GM19239 (cell line): Measurements from ENCODE around the gene PEX14.

ENCODE experiments used
- DNase-seq: peaks from one replicate; pipeline ENCODE4 v3.0.0; 2011; ENCODE audit warnings: low spot score; ENCODE audit not compliant: insufficient read length
- FAIRE-seq: peaks from 2 replicates; lab custom pipeline; 2011; peaks lifted over from hg19 to GRCh38; lab: Jason Lieb, UNC

The PEX14 gene

DNA sequence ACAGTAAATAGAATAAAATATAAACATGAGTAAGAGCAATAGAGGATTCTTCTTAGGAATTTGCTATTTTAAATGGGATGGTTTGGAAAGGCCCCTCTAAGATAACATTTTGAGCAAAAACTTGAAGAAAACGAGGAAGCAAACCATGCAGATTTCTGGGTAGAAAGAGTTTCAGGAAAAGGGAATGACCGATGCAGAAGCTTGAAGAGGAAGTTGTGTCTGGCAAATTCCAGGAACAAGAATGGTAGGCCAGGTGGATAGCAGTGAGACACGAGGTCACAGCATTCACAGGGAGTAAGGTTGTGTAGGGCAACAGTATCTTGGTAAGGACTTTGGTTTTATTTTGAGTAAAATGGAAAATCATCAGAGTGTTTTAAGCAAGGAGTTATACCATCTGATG, 108.9 kb downstream of the PEX14 start:
- FAIRE-seq (no peak), DNase-seq (no peak)

DNA sequence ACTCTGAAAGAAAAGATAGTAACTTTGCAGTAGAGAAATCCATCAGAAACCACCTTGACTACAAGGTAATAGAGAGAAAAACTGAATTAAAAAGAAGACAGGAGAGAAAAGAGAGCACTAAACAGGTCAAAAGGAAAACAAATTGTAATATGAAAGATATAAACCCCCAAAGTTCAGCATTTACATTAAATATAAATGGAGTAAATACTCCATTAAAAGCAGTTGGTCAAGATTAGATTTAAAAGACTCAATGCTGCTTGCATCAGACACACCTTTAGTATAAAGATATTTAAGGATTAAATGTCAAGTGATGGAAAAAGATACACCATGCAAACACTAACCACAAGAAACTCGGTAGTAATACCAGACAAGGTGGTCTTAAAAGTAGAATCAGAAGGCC, 110.5 kb downstream of the PEX14 start:
- FAIRE-seq (no peak), DNase-seq (no peak)

DNA sequence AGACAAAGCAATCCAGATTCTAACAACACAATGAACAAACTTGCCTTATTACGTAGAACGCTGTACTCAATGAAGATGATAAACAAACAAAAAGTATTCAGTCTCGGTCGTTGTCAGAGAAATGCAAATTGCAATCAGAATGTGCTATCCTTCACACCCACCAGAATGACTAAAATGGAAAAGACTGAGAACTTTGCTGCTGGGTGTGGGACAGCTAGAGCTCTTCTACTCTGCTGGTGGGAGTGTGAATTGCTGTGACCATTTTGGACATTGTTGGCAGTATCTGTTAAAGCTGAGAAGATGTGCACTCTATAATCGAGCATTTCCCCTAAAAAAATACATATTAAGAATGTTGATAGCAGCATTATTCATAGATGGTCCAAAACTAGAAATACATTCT, 111.4 kb downstream of the PEX14 start:
- DNase-seq = no peak
- FAIRE-seq = peak; percentile 31

DNA sequence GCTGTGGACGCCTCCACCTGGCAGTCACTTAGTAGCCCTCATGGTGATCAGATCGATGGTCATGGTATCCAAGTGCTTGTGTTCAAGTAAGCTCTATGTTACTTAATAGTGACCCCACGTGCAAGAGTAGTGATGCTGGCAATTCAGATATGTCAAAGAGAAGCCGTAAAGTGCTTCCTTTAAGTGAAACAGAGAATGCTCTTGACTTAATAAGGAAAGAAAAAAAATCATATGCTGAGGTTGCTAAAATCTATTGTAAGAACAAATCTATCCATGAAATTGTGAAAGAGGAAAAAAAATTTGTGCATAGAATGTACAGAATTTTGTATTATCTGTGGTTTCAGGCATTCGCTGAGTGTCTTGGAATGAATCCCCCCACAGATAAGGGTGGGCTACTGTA, 113.9 kb downstream of the PEX14 start:
- DNase-seq (no peak), FAIRE-seq (no peak)

DNA sequence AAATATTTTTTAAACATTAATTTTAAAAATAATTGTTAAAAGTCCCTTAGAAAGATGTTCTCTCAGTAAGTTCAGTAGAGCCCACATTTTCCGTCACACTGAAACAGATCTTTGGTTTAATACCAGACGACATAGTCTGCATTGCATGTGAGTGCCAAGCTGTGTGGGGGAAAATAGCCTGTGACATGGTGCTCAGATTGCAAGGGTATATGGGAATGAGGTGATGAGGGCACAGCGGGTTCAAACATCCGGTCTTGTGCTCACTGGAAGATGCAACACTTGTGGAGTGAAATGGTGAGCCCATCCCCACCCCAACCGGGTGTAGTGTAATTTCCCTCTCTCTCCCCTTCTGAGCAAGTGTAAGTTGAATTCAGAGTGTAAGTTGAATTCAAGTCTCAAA, 114.3 kb downstream of the PEX14 start:
- FAIRE-seq (no peak), DNase-seq (no peak)

DNA sequence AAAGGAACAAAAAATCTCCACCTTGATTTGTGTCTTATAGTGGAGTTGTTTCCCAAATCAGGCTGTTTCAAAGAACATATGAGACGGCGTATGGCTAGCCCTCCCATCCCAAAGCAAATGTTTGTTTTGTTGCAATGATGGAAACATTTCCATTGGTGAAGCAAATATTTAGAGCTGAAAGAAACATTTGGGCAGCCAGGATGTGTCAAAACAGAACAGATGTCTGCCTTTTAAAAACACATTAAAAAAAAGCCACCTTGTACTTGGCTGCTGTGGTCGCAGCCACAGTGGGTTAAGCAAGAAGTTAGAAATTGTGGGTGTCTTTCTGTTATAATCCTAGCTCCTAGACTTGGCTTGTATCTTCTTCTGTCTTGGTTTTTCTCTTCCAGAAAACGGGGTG, 116.3 kb downstream of the PEX14 start:
- FAIRE-seq (no peak), DNase-seq (no peak)

DNA sequence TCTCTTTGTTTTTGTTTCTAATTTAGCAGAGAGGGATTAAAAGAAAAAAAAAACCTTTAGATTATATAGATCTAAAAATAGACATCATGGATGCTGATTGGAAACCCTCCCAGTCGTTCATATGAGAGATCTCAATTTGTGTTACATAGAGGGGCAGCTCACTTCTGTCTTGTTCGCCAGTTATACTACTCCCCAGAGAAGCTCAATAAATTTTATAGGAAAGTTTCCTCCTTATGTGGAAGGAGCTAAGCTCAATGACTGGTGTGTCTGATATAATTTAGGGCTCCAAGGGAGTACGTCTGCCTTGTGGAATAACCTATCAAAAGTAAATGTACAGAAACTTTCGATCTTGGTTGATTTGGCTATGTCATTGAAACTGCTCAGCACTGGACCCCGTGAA, 117.6 kb downstream of the PEX14 start:
- no peak for FAIRE-seq
- no peak for DNase-seq

DNA sequence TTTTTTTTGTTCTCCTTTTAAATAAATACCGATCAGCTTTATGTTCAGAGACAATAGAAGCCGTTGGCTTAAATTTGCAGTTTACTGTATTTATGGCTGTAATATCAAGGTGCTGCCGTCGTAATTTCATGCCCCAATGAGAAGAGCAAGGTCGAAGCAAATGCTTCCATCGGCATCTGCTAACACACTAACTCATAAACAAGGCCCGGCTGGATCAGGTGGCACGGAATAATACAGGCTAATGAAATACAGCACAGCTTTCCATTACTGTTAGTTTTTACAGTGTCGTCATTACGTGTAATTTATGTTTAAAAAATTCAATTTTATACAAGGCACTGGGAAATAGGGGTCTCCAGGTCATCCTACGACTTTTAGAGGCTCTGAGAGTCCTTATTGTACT, 119.0 kb downstream of the PEX14 start:
- DNase-seq = no peak
- no peak for FAIRE-seq

DNA sequence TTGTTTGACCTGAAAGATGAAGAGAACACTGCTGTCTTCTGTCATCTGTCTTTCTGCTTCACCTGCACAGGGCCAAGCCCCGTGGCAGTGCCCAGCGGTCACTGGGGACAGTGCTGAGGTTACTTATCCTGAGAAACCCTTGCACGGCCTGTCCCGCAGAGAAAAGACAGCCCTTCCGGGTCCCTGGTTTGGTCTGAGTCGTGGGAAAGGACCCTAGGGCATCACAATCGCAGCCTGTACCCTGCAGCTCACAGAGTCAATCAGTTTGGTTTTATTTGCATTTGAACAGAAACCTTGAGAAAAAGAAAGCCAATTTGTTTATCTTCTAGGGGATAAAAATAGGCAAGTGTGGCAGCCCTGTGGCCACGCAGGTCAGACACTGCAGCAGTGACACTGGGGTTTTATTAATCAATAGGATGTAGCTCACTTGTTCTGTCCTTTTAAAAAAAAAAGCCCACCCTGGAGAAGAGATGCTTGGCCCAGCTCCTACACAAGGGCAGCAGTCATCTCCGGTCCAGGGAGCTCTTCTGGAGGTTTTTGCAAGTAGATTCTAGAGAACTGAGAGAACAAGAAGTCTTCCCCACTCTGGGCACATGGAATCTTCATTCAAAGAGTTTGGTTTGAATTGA, 120.0 kb downstream of the PEX14 start:
- DNase-seq = no peak
- FAIRE-seq = no peak

DNA sequence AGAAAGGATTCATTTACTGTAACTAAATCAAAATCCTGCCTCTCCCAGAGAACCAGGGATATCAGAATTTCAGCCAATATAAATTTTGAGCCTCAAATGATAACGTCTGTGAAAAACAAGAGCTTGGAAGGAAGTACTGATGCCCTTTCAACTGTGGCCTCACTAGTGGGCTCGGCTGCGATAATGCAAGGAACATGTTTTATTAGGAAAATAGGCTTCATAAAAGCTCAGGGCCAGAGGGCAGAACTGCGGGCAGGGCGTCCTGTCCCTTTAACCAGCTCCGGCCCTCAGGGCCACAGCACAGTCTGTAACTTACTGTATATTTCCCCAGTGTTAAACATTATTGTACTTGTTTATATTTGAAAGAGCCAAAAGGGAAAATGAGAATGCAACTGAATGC, 122.0 kb downstream of the PEX14 start:
- DNase-seq (no peak), FAIRE-seq (no peak)

DNA sequence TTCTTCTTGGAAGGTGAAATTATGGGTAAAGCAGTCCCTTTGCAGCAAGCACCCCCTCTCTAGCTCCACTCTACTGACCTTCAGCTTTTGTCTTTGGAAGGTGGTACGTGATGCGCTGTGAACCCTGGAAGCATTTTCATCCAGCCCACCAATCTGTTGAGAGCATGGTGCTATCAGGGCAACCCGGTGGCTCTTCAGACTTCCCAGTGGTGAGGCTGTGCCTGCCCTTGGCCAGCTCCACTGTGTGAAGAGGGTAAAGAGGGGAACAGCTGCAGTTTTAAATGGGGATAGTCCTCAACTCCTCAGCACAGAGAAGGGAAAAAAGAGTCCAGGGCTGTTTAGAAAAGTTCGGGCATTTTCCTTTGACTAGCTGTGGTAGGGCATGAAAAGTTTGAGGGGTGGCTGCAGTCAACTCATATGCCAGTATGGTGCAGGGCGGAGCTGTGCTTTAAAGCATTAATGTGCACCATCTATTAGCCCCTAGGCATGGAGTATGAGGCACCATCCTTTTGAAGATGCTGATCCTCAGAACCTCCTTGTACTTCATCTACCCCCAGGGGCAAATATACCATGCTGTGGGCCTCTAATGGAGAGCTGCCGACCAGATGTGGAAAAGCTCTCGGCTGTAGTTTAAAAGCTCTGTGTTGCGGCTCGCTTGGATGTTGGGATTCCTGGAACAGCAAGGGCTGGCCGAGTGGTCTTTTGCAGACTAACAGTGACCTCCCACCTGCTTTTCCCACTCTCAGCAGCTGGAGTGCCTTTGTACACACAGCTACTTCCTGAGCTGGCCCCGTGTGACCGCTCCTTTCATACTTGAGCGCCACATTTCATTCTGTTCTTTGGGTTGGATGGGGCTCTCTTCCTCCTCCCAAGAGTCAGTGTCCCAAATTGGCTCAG, 123.0 kb downstream of the PEX14 start:
- no peak for FAIRE-seq

DNA sequence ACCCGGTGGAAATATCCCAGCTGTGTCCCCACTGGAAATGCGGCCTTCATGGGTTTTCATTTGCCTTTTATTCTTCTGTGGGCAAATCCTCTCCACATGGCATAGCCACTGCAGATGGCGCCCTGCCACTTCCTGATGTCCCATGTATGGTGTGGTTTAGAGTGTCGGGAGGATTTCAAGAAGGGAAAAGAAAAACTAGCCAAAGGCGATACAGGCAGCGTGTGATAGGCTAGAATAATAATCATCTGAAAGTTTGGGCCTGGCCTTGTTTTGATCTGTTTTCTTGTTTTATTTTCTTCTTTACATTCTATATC, 123.6 kb downstream of the PEX14 start:
- DNase-seq (no peak), FAIRE-seq (no peak)

More for the DNA sequence above, 123.0 kb downstream of the PEX14 start:
- DNase-seq = no peak

DNA sequence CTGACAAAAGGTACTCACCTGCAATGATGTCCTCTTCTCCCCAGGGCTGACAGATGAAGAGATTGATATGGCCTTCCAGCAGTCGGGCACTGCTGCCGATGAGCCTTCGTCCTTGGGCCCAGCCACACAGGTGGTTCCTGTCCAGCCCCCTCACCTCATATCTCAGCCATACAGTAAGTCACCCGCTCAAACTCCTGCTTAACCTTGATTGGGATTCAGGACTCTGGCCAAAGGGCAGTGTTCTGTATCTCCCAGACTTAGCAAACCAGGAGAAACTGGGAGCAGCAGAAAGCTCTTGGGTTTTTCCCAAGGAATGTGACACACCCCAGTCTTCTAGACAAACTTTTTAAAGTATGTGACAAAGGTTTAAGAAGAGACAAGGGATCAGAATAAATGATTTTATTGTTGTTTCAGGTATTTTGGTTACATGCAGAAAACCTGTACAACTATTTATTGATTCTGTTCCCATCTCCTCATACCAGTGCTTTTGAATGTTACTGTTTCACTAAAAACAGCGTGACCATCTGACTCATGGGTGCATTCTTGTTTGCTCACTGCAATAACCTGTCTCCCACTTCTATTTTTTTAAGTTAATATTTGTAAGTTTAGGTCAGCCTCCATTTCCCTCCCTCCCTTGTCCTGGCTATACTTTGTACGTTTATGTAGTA, 124.6 kb downstream of the PEX14 start:
- FAIRE-seq = no peak
- no peak for DNase-seq

DNA sequence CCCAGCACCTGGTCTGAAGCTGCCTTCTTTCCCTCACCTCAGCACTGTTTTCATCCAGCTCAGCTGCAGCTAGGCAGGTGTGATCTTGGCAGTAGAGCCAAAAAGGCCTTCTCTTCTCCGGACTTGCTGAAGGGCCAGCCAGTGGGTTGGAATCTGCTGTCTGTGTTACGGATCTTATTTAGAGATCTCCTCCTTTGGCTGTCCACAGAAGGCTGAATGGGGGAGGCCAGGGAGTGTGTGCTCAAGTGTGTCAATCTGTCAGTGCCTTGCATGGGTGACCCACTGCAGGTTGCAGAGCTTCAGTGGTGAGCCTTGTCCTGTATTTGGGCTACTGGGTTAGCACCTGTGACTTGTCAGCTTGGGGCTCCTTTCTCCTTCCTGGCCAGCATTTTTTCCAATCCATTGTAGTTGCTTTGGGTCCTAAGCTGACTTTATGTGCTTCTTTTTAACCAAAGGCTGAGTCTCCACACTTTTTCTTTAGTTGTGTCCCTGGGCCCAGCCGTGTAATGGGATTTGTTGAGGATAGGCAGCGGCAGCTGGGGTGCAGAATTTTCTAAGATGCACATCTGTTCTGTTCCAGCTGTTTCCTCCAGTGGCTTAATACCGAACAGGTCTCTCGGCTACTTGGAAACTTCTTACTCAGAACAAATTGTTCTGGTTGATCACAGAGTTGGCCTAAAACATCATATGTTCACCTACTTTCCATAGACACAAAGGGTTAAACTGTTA, 126.8 kb downstream of the PEX14 start:
- no peak for DNase-seq
- FAIRE-seq = no peak

DNA sequence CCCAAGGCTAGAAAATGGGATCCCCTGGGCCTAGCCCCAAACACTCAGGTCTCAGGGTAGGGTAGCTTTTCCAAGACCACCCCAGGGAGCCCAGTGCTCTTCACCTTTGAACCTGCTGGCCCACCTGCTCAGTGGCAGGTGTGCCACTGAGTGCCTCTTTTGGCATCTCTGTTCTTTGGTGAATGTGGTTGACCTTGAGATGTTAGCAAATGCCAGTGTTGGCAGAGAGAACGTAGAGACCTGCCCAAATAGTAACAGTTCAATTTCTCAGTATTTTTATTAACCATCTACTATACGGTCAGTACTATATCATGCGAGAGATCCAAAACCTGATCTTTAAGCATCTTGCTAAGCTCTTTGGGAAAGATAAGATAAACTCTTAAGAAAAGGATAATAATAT, 128.2 kb downstream of the PEX14 start:
- FAIRE-seq = no peak
- no peak for DNase-seq

DNA sequence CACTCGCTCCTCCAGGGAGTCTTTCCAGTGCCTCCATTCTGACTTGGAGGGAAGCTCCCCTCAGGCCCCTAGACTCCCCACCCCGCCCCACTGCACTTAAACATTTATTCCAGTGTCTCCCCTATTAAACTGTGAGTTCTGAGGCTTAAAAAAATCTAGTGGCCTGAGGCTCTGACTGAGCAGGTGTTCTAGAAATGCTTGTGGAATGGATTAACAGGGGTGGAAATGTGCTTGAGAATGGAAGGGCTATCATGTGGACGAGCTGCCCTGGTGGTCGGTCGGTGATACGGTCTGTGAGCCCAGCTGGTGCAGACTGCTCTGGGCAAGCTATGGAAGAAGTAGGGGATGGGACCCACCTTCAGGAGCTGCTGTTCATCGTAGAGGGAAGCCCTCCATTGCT, 130.2 kb downstream of the PEX14 start:
- DNase-seq = no peak

DNA sequence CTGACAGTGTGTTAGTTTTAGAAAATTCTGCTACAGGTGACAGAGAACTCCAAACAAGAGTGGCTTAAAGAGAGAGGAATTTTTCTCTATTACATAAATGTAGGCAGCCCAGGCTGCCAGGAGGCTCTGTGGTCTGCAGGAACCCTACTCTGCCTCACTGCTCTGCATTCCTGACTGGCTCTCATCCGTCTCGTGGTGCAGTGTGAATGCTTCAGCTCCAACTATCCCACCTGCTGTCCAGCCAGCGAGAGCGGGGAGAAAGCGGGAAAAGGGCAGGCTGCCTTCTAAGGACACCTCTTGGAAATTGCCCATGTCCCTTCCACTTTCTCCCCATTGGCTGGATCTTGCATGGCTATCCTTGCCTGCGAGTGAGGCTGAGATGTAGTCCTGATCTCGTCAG, 131.3 kb downstream of the PEX14 start:
- FAIRE-seq (no peak), DNase-seq (no peak)

More for the DNA sequence above, 130.2 kb downstream of the PEX14 start:
- FAIRE-seq = no peak

DNA sequence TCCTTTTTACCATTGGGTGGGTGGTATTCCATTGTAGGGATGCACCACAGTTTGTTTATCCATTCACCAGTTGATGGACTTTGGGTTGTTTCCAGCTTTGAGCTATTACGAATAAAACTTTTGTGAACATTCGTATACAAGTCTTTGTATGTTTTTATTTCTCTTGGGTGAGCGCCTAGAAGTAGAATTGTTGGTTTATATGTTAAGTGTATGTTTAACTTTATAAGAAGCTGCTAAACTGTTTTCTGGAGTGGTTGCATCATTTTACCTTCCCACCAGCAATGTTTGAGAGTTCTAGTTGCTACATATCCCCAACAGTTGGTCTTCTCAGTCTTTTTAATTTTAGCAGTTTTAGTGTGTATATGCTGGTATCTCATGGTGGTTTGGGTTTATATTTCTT, 132.5 kb downstream of the PEX14 start:
- DNase-seq (no peak), FAIRE-seq (no peak)

DNA sequence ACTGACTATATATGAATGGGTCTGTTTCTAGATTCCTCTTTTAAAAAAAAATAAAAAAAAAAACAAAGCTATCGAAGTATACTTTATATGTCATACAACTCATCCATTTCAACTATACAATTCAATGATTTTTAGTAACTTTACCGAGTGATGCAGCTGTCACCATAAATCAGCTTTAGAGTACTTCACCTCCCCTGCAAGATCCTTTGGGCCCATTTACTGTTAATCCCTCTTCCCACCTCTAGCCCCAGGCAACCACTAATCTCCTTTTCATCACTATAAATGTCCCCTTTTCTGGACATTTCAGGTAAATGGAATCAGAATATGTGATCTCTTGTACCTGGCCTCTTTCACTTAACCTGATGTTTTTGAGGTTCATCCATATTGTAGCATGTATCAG, 133.9 kb downstream of the PEX14 start:
- no peak for DNase-seq

DNA sequence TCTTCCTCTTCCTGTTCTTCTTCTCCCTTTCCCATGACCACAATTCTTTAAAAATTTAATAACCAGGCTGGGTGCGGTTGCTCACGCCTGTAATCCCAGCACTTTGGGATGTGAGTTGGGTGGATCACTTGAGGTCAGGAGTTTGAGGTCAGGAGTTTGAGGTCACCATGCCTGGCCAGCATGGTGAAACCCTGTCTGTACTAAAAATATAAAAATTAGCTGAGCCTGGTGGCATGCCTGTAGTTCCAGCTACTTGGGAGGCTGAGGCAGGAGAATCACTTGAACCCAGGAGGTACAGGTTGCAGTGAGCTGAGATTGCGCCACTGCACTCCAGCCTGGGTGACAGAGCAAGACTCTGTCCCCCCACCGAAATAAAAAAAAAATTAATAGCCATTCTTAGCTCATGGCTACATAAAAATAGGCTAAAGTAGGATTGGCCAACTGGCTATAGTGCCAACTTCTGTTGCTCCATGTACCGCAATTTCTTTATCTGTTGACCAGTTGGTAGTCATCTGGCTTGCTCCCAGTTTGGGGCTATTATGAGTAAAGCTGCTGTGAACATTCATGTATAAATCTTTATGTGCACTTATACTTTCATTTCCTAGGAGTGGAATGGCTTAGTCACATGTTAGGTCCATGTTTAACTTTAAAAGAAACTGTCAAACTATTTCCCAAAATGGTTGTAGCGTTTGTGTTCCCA, 136.3 kb downstream of the PEX14 start:
- FAIRE-seq = no peak
- DNase-seq = no peak

More for the DNA sequence above, 133.9 kb downstream of the PEX14 start:
- FAIRE-seq = no peak
